NCI-H1105 (cell line): Measurements from ENCODE around the gene B4GALT2.

Source experiments
- DNase-seq: peaks from one replicate; lab custom pipeline; 2025; lab: John Stamatoyannopoulos, UW

Gene B4GALT2

DNA sequence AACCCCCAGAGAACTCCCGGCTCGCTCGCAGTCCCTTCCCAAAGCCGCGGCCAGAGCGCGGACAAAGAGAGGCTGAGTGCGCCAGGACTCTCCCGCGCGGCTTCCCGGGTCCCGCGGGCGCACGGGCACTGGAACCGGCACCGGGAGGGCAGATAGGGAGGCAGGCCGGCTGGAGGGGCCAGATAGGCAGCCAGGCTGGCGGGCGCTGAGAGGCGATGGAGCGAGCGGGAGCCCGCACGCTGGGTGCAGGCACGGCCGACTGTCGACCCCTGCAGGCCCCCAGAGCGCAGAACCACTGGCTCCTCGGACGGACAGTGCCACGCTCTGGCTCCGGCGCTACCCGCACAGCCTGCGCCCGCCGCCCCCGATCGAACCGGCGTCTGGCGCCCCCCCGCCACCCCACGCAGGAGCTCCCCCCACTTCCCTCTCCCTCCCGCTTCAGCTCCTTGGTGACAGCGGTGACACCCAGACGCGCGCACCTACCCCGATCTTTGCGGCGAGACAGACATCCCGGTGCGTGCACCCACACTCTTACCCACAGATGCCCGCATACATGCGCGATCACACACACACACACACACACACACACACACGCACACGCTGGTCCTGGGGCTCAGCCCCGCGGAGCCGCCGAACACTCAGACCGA lies 51.7 kb downstream of the B4GALT2 start:
- DNase-seq = peak; percentile 40

DNA sequence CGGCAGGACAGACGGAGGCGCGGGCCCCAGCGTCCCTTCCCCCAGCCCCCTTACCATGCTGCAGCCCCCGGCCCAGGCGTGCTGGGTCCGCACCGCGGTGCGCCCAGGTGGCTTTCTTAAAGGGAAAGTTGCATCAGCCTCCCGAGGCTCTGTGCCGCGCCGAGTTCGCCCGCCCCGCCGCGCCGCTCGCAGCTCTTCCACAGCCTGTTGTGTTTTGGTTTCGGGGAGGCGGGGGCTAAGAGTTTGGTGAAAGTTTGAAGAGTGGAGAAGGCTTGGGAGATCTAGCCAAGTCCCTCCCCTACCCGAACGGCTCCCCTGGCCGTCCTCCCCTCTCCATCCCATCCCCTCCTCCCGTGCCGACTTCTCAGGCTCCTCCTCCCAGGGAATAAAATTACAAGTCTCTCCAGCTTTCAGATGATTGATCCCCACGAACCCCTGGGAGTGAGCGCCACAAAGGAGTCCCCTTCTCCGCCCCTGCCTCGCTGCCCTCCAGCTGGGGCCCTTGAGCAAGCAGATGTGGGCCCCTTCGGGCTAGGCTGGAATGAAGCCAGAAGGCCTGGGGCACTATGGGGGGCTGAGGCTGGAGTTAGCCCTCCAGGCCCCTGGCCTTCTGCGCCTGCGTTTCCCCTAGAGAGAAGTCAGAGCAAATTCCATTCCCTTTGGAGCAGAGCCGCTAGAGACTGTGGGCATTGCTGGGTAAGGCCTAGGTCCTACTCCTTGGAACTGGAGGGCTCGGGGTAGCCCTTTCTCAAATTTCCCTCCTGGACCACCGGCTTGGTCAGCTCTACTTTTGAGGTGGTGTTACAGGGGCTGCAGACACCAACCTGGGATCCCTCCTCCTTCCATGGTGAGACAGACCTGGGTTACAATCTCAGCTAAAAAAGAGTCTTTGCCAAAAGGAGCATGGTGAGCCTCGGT lies 52.5 kb downstream of the B4GALT2 start, which contains the start of gene SLC6A9:
Gene SLC6A9, minus strand, starts transcription at position 211 of the 918 bp plus-strand sequence. CDS start 7,185 bp downstream, outside the sequence.
- peak; percentile 41 for DNase-seq

DNA sequence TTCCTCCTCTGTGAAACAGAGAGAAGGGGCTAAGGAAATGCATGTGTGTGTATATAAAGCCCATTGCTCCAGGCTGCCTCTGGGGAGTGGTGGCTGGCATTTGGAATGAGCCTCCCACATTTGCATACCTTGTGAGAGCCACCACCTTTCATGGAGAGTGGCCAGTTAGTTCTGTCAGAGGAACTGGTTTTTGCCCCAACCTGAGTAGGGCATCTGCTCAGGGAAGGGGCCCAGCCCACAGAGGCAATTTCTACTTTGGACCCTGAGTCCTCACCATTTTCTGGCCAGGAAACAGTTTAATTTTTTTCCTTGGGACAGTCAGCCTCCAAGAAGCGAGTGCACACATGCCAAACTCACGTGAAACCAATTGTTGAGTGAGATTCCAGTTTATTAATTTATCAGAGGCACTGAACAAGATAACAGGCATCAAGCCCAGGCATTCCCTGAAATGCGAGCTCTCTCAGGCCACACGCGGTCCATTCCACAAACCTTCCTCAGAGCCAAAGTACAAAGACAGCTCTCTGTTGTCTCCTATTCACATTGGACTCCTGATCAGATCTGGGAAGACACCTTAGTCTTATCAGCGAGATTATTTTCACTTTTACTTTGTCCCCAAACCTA lies 53.3 kb downstream of the B4GALT2 start:
- DNase-seq = no peak

DNA sequence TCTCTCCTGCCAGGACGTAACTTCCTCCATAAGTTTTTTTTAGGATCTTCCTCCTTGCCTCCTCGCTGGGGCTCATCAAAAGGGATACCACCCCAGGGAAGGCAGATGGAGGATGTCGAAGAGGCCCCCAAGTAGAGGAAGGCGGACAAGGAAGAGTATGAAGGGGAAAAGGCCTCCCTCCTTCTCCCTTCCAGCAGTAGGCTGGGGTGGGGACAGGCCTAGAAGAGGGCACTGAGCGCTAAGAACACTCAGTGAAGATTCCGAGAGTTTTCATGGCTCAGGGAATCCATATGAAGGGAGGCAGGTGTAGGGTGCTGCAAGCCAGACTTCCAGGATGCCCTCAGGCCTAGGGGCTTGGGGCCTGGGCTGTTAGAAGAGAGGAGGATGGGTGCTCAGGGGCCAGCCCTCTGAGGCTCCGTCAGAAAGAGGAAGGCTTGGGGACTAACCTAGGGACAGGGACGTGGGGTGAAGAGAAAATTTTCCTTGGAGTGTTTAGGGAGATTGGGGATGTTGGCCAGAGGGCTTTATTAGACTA lies 54.1 kb downstream of the B4GALT2 start:
- DNase-seq = no peak

DNA sequence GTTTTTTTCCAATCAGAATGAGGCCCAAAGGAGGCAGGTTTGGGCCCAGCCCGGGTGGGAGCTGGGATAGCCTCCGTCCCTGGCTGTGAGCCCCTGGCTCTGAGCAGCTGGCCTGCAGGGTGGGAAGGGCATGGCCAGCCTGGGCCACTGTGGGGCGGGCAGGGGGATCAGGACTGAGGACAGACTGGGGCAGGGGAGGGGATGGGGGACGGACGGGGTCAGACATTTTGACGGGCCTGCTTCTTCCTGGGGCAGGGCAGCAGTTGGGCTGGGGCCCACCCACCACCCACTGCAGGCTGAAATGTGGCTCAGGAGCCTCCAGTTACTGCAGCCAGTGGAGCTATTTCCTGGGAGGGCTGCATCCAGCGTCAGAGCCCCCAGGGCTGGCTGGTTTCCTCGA lies 54.7 kb downstream of the B4GALT2 start:
- no peak for DNase-seq

DNA sequence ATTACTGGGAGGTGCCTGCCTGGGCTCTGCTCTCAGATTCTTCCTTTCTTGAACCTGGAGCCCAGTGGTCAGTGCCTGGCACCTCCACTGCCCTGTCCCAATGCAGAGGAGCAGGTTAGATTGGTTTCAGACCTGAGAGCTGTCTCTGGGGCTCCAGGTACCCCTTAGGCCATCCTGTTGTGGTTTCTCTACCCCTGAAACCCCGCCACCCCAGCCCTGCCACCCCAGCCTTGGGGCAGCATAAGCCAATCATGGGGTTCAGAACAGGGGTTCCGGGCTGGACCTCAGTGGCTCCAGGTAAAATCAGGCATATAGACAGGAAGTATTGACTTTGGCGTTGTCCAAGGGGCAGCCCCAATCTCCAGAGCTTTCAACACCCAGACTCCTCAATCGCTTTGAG lies 55.4 kb downstream of the B4GALT2 start:
- no peak for DNase-seq

DNA sequence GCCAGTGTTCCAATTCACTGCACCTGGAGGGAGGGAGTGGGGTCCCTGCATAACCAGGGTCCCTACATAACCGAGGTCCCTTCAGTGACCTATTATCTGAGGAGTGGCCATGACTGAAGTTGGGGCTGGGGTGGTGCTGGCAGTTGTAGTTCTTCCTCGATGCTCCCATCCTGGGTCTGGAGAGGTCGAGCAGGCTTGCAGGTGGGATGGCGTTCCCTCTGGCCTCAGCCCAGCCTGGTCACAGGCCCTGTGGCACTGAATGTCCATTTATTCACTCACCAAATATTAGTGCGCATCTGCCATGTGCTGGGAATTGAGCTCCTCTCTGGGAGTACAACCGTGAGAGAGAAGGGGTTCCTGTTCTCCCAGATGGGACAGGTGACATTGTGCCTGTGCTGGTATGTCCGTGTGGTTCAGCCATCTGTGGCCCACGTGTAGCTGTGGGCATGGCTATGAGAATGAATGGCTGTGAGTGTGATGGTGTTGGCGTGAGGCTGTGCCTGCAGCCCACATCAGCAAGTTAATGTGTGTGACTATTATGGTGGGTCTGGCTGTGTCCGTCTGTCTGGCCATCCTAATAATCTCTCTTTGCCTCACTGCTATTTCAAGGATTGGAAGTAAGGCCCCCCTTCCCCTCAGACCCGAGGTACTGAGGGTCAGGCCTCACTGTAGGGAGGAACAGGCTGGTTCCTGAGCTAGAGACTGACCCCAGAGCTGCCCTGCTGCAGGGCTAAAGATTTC lies 56.1 kb downstream of the B4GALT2 start:
- no peak for DNase-seq

DNA sequence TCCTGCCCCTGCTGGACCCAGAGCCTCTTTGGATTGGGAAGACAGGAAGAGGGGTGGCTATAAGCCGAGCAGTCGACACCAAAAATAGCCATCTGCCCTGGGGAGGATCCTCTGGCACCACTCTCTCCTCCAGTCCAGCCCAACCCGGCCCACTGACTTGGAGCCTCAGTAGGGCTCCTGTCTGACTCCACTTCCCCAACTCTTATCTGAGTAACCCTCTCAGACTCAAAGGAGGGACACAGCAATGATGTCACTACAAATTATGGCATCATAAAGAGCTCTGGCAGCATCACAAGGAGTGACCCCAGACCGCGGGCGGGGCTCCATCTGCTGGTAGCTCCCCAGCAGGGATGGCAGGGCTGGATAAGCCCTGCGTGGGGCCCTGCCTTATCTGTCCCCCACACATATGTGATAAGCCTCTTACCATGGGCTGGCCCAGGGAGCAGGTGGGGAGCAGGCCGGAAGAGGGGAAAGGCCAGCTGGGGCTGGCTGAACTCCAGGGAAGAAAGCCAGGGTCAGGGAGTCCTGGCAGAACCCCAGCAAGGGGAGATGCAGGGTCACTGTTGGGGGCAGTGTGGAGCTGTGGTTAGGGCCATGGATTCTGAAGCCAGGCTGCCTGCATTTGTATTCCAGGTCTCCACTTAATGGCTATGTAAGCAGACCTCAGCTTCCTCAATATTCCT lies 56.9 kb downstream of the B4GALT2 start:
- no peak for DNase-seq

DNA sequence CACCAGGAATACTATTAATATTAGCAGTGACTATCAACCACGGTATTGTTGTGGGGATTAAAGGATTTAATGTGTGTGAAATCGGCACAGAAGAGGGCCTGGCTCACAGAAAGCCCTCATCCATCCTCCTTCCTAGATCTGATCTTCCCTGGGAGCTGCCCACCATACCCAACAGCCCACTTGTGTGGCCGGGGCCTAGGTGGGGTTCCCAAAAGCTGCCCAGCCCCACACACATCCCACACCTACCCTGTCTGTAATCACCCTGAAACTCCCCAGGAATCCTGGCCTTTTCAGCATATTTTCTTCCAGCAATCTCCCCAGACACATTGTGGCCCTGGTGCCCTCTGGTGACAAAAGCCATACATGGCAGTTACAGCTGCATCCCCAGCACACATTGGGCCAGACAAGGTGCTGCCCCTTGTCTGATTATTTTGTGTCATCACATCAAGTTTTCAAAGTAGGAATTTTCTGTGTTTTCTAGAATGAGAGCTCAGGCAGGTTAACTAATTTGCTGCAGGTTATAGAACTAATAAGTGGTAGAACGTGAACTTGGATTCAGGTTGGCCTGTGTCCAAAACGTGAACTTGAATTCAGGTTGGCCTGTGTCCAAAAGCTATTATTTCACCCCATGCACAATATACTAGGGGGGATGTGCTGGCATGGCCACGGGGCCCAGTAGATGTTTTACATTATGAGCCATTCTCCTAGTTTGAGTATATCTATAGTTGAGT lies 57.6 kb downstream of the B4GALT2 start:
- peak; percentile 85 for DNase-seq

DNA sequence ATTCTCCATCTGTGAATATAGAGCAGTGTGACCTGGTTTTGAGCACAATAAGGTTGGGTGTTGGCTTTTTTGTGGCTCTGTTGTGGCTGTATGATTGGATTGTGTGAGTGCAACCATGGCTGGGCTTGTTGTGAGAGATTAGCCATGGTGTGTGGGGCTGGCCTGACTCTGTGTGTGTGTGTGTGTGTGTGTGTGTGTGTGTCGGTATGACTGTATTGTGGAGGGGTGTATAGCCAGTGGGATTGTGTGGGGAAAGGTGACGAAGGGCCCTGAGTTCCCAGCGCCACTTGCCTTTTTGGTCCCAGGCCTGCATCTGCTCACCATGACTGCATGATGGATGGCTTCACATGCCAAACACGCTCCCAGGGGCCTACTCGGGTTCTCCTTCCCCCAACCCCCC lies 58.1 kb downstream of the B4GALT2 start:
- no peak for DNase-seq

DNA sequence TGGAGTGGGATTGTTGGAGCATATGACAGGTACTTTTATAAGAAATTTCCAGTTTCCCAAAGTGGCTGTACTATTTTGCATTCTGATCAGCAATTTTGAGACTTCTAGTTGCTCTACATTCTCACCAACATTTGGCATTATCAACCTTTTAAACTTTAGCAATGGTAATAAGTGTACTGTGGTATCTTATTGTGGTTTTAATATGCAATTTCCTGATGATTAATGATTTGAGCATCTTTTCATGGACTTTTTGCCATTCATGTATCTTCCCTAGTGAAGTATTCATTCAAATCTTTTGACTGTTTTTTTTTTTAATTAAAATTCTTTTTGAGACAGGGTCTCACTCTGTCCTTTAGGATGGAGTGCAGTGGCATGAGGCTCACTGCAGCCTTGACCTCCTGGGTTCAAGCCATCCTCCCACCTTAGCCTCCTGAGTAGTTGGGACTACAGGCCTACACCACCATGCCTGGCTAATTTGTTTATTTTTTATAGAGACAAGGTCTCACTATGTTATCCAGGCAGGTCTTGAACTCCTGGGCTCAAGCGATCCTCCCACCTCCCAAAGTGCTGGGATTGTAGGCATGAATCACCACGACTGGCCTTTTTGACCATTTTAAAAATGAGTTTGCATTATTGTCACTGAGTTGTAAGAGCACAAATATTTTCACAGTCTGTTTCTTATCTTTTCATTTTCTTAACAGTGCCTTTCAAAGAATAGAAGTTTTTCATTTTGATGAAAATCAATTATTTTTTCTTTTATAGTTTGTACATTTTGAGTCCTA lies 60.1 kb downstream of the B4GALT2 start:
- no peak for DNase-seq

DNA sequence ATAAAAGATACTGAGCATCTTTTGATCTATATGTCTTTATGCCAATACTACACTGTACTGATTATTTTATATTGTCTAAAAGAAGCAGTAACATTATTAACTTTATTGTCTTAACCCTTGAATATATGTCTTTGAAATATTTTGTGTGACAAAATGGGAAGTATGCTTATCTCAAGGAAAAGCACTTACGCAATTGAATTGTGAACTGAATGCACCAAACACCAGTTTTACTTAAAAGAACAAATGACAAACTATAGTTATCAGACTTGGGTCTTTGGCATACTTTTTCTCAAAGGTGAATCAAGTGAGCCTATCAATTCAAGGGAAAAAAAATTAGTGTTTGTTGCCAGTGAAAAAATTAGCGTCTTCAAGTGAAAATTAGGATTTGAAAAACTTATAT lies 61.4 kb downstream of the B4GALT2 start:
- no peak for DNase-seq
